D721Med (cell line): ENCODE measurements around the gene POFUT1.

Experiments used
- DNase-seq: peaks from one replicate; pipeline ENCODE4 v3.0.0; 2011; ENCODE audit warnings: low spot score; ENCODE audit not compliant: insufficient read length
- FAIRE-seq: peaks from 2 replicates; lab custom pipeline; 2011; peaks lifted over from hg19 to GRCh38; lab: Jason Lieb, UNC
- CTCF ChIP-seq: IDR thresholded peaks from 2 replicates; pipeline ENCODE4 v1.5.1; 2012; ENCODE audit warnings: mild to moderate bottlenecking, control low read depth; ENCODE audit not compliant: insufficient read depth; ENCODE audit errors: missing control alignments

The POFUT1 gene

GRCh38 chr20:32224463-32224862 lies 16.8 kb downstream of the POFUT1 start:
- FAIRE-seq = no peak
- DNase-seq = no peak
- no peak for TF ChIP-seq CTCF

- DNase-seq (no peak), FAIRE-seq (no peak)
- TF ChIP-seq CTCF = no peak
These were observed 18.7 kb downstream of the POFUT1 start for GRCh38 chr20:32226391-32226790.

- no peak for FAIRE-seq
These were observed 19.6 kb downstream of the POFUT1 start for GRCh38 chr20:32227306-32227705.

GRCh38 chr20:32227744-32228688 lies 20.3 kb downstream of the POFUT1 start:
- FAIRE-seq (no peak), DNase-seq (no peak)
- TF ChIP-seq CTCF = no peak

More at GRCh38 chr20:32227306-32227705, 19.6 kb downstream of the POFUT1 start:
- no peak for TF ChIP-seq CTCF
- no peak for DNase-seq

GRCh38 chr20:32229251-32229747 lies 21.6 kb downstream of the POFUT1 start:
- TF ChIP-seq CTCF = no peak
- no peak for DNase-seq
- FAIRE-seq = no peak

GRCh38 chr20:32230707-32231106 lies 23.0 kb downstream of the POFUT1 start:
- TF ChIP-seq CTCF = no peak
- no peak for FAIRE-seq
- DNase-seq = no peak

GRCh38 chr20:32231245-32231644 lies 23.6 kb downstream of the POFUT1 start:
- FAIRE-seq = no peak
- DNase-seq = no peak
- no peak for TF ChIP-seq CTCF
